B cell (primary cell): Measurements from ENCODE around the gene POU2F2.

Experiments
- EZH2 ChIP-seq: IDR thresholded peaks from 2 replicates; pipeline ENCODE4 v1.6.1; 2012; ENCODE audit warnings: borderline replicate concordance, low read depth, mild to moderate bottlenecking, moderate library complexity, low read length; ENCODE audit not compliant: insufficient read depth, poor library complexity, severe bottlenecking
- TF ChIP-seq, protein P1 (sequence below): fragments of 200-600 bp; IDR thresholded peaks from one replicate; pipeline ENCODE4 v1.8.0; 2022; ENCODE audit warnings: antibody characterized with exemption, mild to moderate bottlenecking

DNA sequence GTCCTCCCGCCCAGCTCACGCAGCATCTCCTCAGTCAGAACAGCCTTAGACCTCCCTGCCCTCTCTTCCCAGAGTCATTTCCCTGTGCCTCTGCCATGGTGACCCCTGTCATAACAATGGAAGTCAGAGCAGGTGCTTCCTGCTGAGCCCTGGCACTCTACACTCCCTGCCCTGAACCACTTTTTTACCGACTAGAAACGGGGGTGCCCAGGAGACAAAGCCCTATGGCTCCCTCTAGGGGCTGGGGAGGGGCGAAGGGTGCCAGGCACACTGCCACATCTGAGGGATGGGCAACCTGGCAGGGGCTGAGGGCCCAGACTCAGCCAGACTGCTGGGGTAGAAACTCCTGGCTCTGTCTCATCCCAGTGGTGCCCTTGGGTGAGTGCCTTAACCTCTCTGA lies 39.9 kb downstream of the POU2F2 start:
- TF ChIP-seq, protein P1, sequence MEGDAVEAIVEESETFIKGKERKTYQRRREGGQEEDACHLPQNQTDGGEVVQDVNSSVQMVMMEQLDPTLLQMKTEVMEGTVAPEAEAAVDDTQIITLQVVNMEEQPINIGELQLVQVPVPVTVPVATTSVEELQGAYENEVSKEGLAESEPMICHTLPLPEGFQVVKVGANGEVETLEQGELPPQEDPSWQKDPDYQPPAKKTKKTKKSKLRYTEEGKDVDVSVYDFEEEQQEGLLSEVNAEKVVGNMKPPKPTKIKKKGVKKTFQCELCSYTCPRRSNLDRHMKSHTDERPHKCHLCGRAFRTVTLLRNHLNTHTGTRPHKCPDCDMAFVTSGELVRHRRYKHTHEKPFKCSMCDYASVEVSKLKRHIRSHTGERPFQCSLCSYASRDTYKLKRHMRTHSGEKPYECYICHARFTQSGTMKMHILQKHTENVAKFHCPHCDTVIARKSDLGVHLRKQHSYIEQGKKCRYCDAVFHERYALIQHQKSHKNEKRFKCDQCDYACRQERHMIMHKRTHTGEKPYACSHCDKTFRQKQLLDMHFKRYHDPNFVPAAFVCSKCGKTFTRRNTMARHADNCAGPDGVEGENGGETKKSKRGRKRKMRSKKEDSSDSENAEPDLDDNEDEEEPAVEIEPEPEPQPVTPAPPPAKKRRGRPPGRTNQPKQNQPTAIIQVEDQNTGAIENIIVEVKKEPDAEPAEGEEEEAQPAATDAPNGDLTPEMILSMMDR, result peak; percentile 42
- no peak for TF ChIP-seq EZH2
